ES-I3 (cell line): Measurements from ENCODE around the gene SOX18.
A peak's percentile ranks its signal among the peaks of the same experiment; 100 is the strongest.

Experiments
- H3K36me3 ChIP-seq: 2 replicates; pipeline ENCODE4 v1.6.1; 2013; ENCODE audit warnings: mild to moderate bottlenecking, low read length, control low read depth, moderate library complexity; ENCODE audit not compliant: insufficient read depth
- H3K4me1 ChIP-seq: 2 replicates; pipeline ENCODE4 v1.6.1; 2013; ENCODE audit warnings: mild to moderate bottlenecking, control low read depth, low read length; ENCODE audit not compliant: insufficient read depth
- H3K9ac ChIP-seq: 2 replicates; pipeline ENCODE4 v1.6.1; 2013; ENCODE audit warnings: low read depth, mild to moderate bottlenecking, low read length, moderate library complexity
- H3K9me3 ChIP-seq: 2 replicates; pipeline ENCODE4 v1.6.1; 2013; ENCODE audit warnings: mild to moderate bottlenecking, low read length, moderate library complexity; ENCODE audit not compliant: control insufficient read depth, insufficient read depth

Gene SOX18

GRCh38 chr20:64055396-64055892, 6.0 kb upstream of the SOX18 start:
- Histone ChIP-seq H3K4me1 (peaks cover 15% of the 10 kb centered on the region; the same call in 1 of the 2 replicates), H3K36me3 (no peaks in the 10 kb centered on the region), H3K9ac (no peak overlapping the region), H3K9me3 (no peaks in the 10 kb centered on the region)

GRCh38 chr20:64053841-64054661, 4.6 kb upstream of the SOX18 start:
- peaks cover 19% of the 10 kb centered on the region; the same call in 1 of the 2 replicates for H3K4me1 ChIP-seq
- H3K9ac ChIP-seq: no peak overlapping the region
- no peaks in the 10 kb centered on the region for H3K9me3 ChIP-seq
- H3K36me3 ChIP-seq: no peaks in the 10 kb centered on the region

DNA sequence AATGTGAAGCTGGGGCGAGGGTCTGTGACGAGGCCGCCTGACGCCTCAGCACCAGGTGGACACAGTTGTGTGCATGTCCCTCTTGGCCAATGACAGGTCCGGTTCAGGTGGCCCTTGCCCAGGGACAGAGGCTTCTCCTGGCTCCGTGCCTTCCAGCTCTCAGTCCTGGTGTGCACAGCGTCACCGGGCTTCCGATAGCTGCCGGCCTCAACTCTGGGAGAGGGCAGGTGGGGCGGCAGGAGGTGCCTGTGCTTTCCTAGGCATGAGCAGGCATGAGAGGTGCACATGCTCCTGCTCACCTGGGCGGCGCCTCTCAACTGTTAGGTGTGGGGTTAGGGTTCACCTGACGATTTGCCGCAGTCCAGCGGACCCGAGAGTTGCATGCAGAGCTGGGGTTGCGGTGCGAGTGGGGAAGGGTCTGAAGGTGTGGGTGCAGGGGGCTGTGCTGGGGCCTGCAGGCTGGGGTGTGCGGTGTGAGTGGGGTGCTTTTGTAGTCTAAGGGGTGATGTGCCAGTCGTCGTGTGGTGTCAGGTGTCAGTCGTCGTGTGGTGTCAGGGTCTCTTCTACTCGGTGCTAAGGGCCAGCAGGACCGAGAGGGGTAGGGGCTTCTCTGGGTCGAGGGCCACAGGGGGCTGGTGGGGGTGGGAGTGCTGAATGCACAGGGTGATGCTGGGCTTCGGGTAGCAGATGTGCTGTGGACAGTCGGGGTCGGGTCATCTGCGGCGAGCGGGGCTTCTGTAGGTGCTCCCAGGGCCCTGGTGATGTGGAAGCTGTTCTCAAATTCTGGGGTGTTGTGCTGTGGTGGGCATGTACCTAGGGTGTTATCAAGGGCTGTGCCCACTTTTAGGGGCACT, 3.8 kb upstream of the SOX18 start:
- H3K36me3 ChIP-seq: no peaks in the 10 kb centered on the region
- no peaks in the 10 kb centered on the region for H3K9me3 ChIP-seq
- no peak overlapping the region for H3K9ac ChIP-seq
- H3K4me1 ChIP-seq: peaks cover 19% of the 10 kb centered on the region; the same call in 1 of the 2 replicates

GRCh38 chr20:64052326-64052722, 2.9 kb upstream of the SOX18 start:
- H3K9ac ChIP-seq: no peak overlapping the region
- H3K4me1 ChIP-seq: peaks cover 16% of the 10 kb centered on the region; the same call in 1 of the 2 replicates
- no peaks in the 10 kb centered on the region for H3K36me3 ChIP-seq
- H3K9me3 ChIP-seq: no peaks in the 10 kb centered on the region

DNA sequence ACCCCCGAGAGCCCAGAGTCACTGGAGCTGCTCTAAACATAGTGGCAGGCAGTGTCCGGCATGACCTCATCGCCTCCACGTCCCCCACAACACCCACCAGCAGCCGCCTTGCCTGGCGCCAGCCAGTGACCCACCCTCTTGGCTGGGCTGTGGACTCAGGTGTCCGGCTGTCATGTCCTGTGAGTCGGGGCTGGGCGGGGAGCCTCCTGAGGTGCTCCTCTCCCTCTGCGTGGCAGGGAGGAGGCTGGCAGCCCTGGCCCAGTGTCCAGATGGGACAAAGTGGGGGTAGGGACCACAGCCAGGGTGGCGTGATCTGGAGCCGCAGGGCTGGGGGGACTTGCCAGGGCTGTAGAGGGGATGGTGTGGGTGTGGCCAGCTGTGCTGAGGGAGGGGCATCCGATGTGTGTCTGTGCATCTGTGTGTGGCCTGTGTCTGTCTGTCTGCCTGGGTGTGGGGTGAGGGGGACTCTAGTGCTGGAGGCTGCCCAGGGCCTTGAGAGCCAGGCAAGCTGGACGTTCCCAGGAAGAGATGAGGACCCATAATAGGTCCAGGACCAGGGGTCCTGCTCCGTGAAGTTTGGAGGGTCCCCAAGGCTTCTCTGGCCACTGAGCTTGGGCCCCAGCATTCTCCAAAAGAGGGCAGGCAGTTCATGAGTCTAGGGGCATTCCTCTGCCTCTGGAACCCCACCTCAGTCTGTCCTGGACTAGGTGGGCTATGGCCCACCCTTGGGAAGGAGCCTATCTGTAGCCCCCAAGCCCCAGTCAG, 2.3 kb upstream of the SOX18 start:
- Histone ChIP-seq H3K4me1 (peaks cover 12% of the 10 kb centered on the region; the same call in 1 of the 2 replicates), H3K9ac (no peak overlapping the region), H3K9me3 (no peaks in the 10 kb centered on the region), H3K36me3 (no peaks in the 10 kb centered on the region)

DNA sequence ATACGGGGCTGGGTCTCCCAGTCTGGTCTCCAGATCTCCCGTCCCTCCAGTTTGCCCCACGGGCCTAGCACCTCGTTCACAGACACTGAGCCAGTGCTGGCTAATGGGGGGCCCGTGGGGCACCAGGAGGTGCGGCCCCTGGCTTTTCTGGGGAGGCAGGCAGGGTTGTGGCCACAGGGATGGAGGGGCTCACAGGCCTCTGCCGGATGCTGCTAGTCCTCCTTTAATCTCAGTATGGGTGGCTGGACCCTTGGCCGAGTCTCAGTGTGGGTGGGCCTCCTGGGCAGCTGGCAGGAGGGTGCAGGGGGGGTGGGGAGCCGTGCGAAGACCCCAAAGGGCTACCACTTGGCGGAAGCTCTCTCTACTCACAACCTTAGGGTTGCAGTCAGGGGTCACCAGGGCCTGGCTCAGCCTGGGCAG, 1.6 kb upstream of the SOX18 start:
- Histone ChIP-seq H3K9me3 (no peaks in the 10 kb centered on the region), H3K4me1 (peaks cover 12% of the 10 kb centered on the region; the same call in 1 of the 2 replicates)

DNA sequence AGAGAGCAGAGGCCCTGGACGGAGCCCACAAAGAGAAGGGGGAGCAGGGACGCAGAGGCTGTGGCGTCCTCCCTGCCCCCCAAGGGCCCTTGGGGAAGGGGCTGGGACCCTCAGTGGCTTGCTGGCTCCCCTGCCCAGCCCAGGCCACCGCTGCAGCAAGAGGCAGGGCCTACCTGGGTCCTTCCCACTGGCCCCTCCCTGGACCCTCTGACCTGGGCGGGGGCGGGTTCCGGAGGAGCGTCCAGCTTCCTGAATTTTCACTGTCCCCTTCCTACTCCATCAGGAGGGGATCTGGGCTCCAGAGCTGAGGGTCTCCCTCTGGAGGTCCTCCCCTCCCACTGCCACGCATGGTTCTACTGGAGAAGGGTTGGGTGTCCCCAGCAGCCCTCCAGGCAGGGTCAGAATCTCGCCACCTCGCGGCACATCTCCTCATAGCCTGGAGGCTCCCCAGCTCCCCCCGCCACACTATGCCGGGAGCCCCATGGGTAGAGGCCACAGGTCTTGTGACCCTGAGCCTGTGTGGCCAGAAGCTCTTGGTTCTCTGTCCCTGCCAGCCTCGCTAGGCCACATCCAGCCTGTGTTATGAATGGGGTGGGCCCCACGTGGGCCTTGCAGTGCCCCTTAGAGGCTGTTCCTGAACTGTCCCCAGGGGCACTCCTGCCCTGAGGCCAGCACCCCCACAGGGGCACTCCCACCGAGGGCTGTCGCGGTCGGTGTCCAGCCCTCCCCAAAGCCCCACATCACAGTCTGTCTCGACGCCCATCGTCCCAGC, 1.0 kb upstream of the SOX18 start:
- Histone ChIP-seq H3K9ac (no peak overlapping the region), H3K9me3 (no peaks in the 10 kb centered on the region), H3K4me1 (peaks cover 16% of the 10 kb centered on the region; the same call in 1 of the 2 replicates), H3K36me3 (no peaks in the 10 kb centered on the region)

More for the DNA sequence above, 1.6 kb upstream of the SOX18 start:
- Histone ChIP-seq H3K9ac (no peak overlapping the region), H3K36me3 (no peaks in the 10 kb centered on the region)

DNA sequence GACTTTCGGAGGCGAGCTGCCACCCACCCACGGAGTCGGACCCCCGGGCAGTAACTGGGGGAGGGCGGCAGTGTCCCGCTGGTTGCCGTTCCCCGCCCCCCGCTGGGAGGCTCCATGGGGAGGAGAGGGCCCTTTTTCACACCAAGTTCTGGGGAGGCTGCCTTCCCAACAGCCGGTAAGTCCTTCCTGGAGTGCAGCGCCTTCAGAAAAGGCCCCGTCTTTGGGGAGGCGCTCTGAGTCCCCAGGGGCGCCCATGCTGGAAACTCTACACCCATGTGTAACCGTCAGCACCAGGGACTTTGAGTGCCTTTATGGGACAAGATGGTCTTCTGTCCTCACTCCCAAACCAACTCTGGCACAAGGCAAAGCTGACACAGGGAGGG, 430 bp upstream of the SOX18 start:
- Histone ChIP-seq H3K9me3 (no peaks in the 10 kb centered on the region), H3K36me3 (no peaks in the 10 kb centered on the region), H3K4me1 (peaks cover 22% of the 10 kb centered on the region; the same call in 1 of the 2 replicates), H3K9ac (no peak overlapping the region; the same call in 1 of the 2 replicates)

DNA sequence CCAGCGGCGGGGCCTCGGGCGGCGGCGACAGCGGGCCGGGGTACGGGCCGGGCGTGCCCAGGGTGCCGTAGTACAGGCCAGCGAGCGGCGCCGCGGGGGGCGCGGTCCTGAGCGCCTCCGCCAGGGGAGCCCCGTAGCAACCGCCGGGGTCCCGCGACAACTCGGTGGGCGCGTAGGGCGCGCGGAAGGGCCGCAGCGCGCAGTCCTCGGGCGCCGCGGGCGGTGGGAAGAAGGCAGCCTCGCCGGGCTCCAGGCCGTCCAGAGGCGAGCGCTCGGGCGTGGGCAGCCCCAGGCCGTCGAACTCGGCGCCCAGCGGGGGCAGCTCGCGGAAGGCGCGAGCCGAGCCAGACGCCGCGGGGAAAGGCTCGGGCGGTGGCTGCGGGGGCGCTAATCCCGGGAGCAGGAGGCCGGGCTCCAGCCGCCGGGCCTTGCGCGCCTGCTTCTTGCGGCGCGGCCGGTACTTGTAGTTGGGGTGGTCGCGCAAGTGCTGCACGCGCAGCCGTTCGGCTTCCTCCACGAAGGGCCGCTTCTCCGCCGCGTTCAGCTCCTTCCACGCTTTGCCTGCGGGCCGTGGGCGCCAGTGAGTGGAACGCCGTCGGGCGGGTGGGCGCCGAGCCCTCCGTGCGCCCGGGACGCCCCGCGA, 916 bp downstream of the SOX18 start:
- H3K36me3 ChIP-seq: no peaks in the 10 kb centered on the region
- H3K9me3 ChIP-seq: no peaks in the 10 kb centered on the region
- H3K4me1 ChIP-seq: peaks cover 19% of the 10 kb centered on the region; the same call in 1 of the 2 replicates
- peak overlapping the region; percentile 37 for H3K9ac ChIP-seq

DNA sequence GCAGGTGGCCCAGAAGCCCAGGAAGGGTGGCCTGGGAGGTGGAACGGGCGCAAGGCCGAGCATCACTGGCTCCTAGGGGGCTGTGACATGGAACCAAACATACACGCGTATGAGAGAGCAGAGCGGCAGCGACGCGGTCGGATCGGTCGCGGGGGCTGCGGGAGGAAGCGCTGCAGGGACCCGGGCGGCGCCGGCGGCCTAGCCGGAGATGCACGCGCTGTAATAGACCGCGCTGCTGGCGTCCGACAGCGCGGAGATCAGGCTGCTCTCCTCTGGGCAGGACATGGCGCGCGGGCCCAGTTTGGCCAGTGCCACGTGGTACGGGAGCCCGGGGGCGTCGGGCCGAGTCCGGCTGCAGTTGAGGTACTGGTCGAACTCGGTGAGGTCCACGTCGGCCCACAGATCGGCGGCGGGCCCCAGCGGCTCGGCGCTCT, 1.5 kb downstream of the SOX18 start:
- Histone ChIP-seq H3K9ac (peak overlapping the region; percentile 37), H3K9me3 (no peaks in the 10 kb centered on the region), H3K4me1 (peaks cover 18% of the 10 kb centered on the region; the same call in 1 of the 2 replicates), H3K36me3 (no peaks in the 10 kb centered on the region)

DNA sequence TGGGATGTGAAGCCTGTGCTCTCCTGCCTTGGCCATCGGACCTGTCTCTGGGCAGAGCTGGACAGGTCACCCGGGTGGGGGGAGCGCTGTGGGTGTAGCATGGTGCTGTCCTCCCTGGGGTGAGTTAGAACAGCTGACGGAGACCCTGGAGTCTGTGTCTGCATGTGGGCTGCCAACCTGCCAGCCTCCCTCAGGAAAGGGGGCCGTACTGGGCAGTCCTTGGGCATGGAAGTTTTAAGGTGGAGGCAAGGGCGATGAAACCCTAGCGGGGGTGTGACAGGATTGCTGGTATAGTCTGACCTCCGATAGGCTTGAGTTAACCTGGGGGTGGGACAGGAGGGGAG, 2.4 kb downstream of the SOX18 start:
- Histone ChIP-seq H3K9me3 (no peaks in the 10 kb centered on the region), H3K9ac (no peak overlapping the region), H3K36me3 (no peaks in the 10 kb centered on the region), H3K4me1 (peaks cover 18% of the 10 kb centered on the region; the same call in 1 of the 2 replicates)

GRCh38 chr20:64045346-64046011, 4.0 kb downstream of the SOX18 start:
- Histone ChIP-seq H3K4me1 (peaks cover 18% of the 10 kb centered on the region; the same call in 1 of the 2 replicates), H3K9ac (no peak overlapping the region), H3K36me3 (no peaks in the 10 kb centered on the region), H3K9me3 (no peaks in the 10 kb centered on the region)
